ENCODE measurements around the gene SRPRA.
"Not testable (repeated sequence)": the region's sequence is repeated elsewhere in the genome, so short reads cannot be mapped to it uniquely, and the experiment has no call there.

Gene SRPRA, protein sequence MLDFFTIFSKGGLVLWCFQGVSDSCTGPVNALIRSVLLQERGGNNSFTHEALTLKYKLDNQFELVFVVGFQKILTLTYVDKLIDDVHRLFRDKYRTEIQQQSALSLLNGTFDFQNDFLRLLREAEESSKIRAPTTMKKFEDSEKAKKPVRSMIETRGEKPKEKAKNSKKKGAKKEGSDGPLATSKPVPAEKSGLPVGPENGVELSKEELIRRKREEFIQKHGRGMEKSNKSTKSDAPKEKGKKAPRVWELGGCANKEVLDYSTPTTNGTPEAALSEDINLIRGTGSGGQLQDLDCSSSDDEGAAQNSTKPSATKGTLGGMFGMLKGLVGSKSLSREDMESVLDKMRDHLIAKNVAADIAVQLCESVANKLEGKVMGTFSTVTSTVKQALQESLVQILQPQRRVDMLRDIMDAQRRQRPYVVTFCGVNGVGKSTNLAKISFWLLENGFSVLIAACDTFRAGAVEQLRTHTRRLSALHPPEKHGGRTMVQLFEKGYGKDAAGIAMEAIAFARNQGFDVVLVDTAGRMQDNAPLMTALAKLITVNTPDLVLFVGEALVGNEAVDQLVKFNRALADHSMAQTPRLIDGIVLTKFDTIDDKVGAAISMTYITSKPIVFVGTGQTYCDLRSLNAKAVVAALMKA

DNA sequence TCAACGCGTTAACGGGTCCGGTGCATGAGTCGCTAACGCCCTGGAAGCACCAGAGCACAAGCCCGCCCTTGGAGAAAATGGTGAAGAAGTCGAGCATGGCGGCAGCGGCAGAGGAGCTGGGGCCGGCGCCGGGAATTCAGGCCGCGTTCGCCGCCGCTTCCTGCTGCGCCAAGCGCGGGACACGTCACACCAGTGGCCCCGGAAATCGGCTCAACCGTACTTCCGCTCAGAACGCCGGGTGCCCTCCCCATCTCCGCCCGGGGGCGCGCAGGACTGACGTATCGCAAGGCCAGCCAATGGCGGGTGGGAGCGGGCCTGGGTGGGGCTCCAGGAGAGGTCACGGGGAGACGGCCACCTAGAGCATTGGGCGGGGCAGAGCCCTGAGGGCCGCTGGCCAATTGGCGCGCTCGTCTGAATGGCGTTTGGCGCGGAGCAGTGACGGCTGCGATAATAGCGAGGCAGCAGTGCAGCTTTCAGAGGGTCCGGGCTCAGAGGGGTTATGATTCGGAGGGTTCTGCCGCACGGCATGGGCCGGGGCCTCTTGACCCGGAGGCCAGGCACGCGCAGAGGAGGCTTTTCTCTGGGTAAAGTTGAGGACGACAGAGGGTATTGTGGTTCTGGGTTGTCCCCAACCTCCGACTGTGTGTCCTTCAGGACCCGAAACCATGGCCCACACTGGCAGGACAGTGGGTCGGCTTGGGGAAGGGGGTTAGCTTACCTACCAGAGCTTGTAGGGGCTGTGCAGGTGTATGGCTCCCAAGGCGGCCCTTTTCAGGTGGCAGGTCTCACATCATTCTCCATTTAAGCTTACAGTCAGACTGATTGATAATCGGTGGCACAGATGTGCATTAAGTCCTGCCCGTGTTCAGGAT is at the start of gene SRPRA, which contains the start of gene FOXRED1:
SRPRA (minus strand) TSS at position 188 of the 872 bp plus-strand sequence; CDS start at position 97, 91 bp downstream.
FOXRED1 (plus strand) TSS at position 447 of the 872 bp plus-strand sequence; CDS start at position 500, 53 bp downstream.
- DNase-seq (ENCODE audit: low spot score): peak; percentile 99

DNA sequence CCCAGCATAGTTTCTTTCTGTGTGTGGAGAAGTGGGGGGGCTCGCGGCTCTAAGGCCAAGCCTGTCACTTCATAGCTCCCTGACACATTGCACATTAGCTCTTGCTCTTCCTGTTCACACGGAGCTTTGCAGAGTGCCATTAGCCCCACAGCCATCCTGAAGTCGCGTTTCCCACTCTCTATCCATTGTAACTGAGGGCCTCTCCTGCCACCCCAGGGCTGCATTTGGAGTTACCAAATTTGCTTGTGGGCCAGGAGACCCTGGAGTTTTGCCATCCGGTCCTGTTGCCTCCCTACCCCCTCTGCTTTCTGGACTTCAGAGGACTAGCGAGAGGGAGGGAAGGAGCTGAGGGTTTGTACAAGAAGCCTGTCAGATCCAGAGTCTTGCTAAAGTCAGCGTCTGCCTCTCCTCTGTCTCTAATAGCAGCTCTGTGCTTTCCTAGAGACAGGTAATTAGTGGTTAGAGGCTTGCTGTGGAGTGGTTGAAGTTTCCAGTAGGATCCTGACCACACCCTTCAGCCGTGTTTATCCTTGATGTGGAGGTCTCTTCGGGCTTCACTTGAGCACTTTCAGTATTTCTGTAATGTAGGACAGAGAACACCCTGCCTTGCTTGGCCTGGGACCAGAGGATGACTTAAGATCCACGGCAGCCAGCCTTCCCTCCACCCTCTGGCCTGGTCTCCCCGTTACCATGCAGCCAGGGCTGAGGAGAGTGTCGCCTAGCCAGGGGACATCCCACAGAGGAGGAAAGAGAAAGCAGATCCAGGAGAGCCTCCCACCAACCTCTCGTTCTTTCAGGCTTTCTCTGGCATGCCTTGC is 49.3 kb upstream of the SRPRA start:
- DNase-seq (ENCODE audit: low spot score): peak; percentile 87

DNA sequence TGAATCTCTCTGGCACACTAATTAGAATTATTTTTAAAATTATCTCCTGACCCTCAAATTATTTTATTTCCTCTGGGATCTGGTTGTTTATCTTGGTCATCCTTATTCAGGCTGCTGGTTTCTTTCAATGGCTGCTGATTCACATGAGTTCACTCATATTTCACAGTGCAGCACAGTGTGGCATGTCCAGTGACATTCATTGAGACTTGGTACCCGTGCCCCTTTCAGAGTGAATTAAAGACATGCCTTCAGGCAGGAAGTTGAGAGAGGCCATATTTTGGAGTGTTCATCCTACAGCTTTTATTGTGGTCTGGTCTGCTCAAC is 48.7 kb upstream of the SRPRA start:
- DNase-seq (ENCODE audit: low spot score): no peak

DNA sequence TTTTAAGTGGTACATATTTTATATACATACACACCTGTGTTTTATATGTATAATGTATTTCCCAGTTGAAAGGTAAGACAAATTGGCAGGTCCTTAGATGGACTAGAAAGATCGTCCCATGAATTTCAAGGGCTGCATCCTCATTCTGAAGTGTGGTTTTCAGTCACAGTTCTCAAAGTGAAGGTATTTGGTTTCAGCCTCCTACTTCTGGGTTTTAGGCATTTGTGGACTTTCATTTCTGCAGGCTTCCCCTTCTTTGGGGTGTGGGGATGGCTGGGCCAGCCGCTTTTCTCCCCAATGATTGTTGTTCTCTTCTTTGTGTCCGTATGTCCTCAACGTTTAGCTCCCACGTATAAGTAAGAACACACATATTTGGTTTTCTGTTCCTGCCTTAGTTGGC is 45.1 kb upstream of the SRPRA start:
- DNase-seq (ENCODE audit: low spot score): no peak

DNA sequence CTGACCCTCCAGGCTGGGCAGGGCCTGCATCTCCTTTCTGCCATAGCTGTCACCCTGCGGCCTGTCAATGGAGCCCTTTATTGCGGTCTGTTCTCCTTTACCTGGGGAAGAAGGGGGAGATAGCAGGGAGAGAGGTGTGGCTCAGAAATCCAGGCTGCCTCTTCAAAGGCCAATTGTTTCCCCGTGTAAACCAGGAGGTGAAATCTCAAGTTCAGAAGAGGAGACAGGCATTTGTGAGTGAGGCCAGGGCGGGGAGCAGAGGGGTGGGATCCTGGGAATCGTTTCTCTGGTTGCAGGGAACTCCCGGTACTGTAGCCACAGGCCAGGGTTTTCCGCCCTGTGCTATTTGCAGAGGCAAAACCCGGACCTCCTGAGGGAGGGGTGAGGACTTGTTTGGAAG is 44.3 kb upstream of the SRPRA start:
- peak; percentile 97 for DNase-seq (ENCODE audit: low spot score)

DNA sequence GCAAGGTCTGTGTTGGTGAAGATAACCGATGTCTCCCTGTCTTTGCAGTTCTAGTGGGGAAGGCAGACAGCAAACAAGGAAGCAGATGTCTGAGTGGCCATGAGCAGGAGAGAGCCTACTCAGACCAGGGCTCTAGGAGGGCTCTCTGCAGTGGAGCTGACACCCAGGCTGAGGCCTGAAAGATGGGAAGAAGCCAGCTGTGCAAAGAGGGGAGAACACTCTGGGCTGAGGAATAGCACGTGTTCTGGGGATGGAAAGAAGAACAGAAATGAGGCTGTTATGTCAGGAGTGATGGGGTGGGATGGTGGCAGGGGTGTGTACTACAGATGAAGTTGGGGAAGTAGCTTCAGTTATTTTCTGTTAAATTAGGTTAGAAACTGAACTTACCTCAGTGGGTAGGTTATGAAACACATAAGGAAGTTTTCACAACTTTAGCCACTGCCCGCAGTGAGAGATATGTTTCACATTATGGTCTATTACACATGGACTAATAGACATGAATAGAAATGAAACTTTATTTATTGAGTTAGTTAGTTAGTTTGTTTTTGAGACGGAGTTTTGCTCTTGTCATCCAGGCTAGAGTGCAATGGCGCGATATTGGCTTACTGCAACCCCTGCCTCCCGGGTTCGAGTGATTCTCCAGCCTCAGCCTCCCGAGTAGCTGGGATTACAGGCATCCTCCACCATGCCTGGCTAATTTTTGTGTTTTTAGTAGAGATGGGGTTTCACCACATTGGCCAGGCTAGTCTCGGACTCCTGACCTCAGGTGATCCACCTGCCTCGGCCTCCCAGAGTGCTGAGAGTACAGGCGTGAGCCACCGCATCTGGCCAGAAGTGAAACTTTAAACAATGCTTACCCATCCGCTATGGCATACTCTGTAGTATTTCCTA is 43.0 kb upstream of the SRPRA start:
- no peak for DNase-seq (ENCODE audit: low spot score)

DNA sequence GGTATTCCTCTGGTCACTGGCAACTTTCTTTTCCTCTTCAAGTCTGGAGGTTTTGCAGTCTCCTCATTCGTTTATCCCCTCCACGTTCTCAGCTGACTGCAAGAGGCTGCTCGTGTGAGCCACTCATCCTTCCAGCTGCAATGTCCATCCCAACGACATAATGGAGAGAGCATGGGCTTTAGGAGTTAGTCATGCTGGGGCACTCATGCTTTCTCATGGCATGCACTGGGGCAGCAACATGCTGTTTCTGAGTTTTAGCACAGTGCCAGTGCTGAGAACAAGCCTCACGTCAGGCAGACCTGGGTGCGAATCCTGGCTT is 42.3 kb upstream of the SRPRA start:
- DNase-seq (ENCODE audit: low spot score): no peak

DNA sequence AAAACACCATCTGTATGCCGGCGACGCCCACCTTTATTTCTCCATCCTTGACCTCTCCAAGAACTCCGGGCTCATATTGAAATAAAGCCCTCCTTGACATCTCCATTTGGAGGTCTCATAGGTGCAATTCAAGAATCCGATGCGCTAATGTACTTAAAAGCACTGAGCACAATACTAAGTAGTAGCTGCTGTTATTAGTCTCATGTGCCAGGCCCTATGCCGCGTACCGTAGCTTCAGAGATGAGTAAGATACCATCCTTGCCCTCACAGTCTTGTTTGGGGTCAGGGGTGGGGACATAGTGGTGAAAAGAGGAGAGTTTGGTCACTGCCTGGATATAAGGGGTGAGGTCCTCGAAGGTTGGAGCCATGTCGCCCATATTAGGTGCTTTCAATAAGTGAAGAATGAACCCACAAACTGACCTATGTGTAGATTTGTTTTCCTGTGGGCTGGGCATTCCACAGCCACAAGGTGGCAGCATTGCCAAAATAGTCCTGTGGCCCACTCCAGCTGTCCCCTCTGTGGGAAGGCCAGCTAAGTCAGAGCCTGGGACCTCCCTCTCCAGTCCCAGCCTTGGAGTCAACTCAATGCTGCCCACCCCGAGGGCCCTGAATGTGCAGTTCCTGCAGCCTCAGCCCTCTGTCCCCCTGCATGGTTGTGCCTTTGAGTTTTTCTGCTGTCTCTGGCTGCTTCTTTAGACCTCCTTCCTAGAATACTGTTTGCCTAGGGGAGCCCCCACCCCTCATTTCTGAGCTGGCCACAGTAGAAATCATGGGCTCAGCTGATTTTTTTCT is 41.7 kb upstream of the SRPRA start:
- peak; percentile 69 for DNase-seq (ENCODE audit: low spot score)

DNA sequence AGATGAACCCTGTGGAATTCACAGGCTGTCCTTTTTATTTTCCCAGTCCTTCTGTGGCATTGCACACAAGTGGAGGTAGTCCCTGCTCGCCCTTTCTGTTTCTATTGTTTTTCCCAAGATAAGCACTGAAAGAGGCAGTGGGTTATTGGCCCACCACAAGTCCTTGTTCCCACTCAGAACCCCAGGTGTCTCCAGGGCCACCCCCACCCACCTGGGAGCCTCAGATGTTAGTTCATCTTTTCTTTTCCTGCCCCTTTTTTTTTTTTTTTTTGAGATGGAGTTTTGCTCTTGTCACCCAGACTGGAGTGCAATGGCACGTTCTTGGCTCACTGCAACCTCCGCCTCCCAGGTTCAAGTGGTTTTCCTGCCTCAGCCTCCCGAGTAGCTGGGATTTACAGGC is 40.1 kb upstream of the SRPRA start:
- not testable (repeated sequence) for DNase-seq (ENCODE audit: low spot score)

DNA sequence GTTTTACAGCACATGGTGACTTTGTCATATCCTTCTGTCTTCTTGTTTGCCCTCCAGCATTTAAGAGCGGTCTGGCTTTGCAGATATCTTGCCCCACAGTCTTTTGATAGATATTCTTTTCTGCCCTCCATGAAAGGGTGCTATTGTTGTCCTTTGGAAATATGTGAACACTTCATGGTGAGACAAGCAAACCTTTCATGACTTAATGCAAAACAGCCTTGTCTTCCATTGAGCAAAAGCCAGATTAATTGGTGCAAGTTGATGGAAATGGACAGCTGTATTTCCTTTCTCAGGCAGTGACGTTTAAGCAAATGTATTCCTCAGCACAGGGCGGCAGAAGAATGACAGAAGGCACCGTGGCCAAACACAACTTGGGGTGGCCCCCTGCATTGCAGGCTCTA is 39.6 kb upstream of the SRPRA start:
- DNase-seq (ENCODE audit: low spot score): no peak

DNA sequence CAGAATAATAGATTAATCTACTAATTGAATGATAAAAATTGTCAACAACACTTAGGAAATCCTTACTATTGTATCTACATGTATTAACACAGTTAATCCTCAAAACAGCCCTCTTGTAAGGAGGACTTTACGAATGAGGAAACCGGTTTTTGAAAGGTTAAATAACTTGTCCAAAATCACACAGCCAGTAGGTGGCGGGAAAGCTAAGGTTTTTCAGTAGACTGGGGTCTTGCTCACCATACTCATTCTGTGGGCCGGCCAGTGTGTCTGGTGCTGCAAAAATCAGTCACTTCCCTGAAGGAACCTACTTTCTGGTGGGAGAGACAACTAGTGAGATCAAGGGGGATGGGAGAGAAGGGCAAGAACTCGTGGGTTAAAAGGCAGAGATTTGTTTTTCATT is 39.0 kb upstream of the SRPRA start:
- peak; percentile 30 for DNase-seq (ENCODE audit: low spot score)

DNA sequence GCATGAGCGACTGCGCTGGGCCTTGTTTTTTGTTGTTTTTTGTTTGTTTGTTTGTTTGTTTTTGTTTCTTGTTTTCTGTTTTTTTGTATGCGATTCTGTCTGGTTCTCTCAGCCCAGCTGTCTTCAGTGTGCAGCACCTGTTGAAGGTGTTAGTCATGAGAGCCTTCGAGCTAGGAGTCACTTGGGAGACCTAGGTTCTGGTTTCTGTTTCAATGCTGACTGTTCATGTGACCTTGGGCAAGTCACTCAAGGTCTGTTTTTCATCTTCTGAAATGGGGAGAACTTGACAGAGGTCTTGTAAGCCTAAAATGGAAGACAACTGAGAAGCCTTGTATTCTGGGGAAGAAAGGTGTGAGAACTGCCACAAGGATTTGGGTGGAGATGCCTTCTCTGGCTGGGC is 37.0 kb upstream of the SRPRA start:
- DNase-seq (ENCODE audit: low spot score): no peak

DNA sequence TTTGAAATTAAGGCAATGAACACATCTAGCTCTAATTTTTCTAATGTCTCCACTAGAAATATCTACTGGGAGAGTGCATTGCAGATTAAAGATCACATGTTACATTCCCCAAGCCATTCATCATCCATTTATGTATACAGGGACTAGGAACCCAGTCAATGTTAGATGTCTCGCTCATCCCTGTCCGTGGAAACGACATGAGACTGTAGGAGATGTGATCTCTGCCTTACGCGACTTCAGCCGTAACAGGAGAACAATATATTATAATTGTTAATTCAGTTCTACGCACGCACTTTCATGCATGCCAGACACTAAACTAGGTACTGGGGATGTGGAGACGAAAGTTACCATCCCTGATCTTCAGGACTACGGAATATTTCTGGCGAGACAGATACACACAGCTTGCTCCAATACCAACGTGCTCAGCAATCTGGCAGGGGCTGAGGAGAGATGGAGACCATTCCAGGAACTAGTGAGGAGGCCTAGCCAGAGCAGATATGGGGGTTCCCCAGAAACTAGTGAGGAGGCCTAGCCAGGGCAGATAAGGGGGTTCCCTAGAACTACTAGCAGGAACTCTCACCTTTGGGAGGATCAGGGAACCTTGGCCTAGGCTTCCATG is 35.9 kb upstream of the SRPRA start:
- DNase-seq (ENCODE audit: low spot score): no peak

DNA sequence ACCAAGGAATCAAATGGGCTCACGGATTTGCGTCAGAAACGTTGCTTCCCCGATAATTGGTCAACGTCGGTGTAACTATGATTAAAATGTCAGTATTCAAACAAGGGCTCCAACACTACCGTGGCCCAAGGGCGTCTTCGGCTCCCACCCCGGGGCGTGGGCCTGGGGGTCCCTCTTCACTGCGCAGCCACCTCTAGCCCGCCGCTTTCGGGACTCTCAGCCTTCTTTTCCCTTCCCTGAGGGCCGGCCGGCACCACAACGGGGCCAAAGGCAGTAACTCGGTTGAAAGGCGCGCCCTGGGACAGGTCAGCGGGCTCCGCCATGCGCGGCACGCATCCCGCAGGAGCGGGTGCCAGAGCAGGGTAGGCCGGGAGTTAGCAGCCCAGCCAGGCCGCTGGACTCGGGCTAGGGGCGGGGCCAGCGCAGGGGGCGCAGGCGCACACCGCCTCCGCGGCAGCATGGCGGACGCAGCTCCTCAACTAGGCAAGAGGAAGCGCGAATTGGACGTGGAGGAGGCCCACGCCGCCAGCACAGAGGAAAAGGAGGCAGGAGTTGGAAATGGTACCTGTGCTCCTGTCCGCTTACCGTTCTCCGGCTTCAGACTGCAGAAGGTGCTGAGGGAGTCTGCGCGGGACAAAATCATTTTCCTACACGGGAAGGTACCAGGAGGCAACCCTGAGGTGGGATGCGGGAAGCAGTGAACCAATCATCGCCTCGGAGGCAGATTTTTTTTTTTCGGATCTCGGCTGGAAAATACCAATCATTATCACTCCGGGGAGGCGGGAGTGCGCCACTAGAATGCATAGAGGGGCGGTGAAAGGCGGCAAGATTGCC is 35.1 kb upstream of the SRPRA start, which contains the start of gene DCPS:
DCPS (plus strand) TSS at position 438 of the 834 bp plus-strand sequence; CDS start at position 459, 21 bp downstream.
- DNase-seq (ENCODE audit: low spot score): peak; percentile 90

DNA sequence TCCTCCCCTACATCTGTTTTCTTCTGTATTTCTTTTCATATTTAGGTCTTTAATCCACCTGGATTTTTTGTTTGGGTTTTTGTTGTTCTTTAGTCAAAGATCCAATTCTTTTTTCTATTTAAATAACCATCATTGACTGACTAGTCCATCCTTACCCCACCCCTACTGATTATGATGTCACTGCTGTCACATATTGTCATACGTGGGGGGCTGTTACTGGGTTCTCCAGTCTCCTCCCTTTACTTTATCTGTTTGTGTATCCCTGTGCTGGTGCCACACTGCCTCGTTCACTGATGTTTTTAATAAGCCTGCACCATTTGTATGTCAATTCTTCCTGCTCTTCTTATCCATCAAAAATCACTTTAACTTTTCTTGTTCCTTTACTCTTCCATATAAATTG is 28.3 kb upstream of the SRPRA start:
- DNase-seq (ENCODE audit: low spot score): no peak

DNA sequence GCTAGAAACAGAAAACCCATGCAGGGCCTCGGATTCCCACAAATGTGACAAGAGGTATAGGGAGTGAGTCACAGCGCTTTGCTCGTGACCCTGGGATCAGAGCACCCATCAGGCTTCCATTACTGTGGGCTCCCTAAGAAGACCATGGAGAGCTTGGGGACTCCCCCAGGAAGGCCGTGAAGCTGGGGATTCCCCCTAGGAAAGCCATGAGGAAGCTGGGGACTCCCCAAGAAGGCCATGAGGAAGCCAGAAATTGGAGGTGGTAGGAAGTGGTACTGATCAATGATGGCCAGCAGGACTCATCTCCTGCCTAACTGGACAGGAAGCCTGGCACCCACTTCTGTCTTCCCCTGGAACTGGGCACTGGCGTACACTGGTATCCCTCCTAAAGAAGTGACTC is 25.0 kb upstream of the SRPRA start:
- DNase-seq (ENCODE audit: low spot score): no peak

DNA sequence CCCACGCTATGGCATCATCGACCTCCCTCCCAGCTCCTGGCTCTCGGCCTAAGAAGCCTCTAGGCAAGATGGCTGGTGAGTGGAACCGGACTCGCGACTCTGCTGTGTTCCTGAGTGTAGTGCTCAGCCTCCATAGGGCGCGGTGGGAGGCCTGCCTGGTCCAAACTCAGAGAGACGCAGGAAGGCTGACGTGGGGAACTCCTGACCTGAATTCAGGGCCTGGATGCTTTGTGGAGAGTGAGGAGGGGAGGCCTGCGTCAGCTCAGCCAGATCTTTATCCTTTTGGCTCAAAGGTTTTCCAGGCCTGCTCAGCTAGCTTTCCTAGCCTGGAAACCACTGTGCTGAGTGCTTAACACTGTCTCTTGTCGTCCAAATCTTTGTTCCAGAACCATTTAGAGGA is 22.2 kb upstream of the SRPRA start:
- DNase-seq (ENCODE audit: low spot score): no peak

DNA sequence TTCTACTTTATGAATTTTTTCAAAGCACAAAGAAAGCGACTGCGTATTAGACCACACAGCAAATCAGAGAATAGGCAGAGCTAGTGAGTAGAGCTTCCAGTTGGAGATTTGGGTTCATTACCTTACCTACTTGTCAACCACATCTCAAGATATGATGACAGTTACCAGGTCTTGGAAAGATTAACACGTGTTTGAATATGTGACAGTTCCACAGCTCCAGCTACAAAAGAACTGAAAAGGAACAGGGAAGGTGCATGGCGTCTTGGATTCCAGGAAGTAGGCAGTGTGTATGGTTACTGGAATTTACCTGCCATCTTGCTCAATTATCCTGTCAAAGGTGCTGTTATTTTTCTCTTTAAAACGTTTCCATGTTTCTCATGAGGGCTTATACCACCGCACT is 19.5 kb upstream of the SRPRA start:
- DNase-seq (ENCODE audit: low spot score): no peak

DNA sequence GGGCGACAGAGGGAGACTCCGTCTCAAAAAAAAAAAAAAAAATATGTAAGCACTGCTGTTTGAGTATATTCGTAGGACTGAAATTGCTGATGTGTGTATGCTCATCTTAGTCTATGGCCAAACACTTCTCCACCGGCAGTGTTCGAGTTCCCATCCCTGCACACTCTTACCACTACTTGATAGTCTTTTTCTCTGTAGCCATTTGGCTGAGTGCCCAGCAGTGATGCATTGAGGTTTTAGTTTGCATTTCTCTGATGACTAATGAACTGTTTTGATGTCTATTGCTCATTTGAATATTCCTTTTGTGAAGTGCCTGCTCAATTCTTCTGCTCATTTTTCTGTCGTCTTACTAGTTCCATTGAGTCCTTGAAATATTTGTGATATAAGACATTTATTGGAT is 16.1 kb upstream of the SRPRA start:
- peak; percentile 88 for DNase-seq (ENCODE audit: low spot score)
